Astrocyte of the cerebellum (primary cell): ENCODE results near the gene CSF1.
"Not testable (repeated sequence)": the region's sequence is repeated elsewhere in the genome, so short reads cannot be mapped to it uniquely, and the experiment has no call there.

ENCODE experiments used
- DNase-seq: peaks from one replicate; pipeline ENCODE4 v3.0.0-alpha.2; 2011; ENCODE audit warnings: low read depth
- H3K4me3 ChIP-seq: 2 replicates; pipeline ENCODE4 v1.5.1; 2011; ENCODE audit warnings: mild to moderate bottlenecking, low read depth, low read length, moderate library complexity
- CTCF ChIP-seq: IDR thresholded peaks from 2 replicates; pipeline ENCODE4 v1.5.1; 2012; ENCODE audit warnings: low read length, low read depth, moderate library complexity, mild to moderate bottlenecking; ENCODE audit errors: missing control alignments
- in situ Hi-C: cut with HindIII; loops from 2 replicates; pipeline ENCODE4 v1.10.0; 2017; ENCODE audit warnings: low sequenced_read_pairs

Gene CSF1

GRCh38 chr1:109946511-109946910, 35.9 kb downstream of the CSF1 start:
- no peak for DNase-seq
- in situ Hi-C loops: no loop called here
- no peak overlapping the region for H3K4me3 ChIP-seq
- no peak for TF ChIP-seq CTCF

GRCh38 chr1:109947582-109948284, 37.1 kb downstream of the CSF1 start:
- DNase-seq: no peak
- no peak overlapping the region for H3K4me3 ChIP-seq
- in situ Hi-C loops: no loop called here
- no peak for TF ChIP-seq CTCF

- in situ Hi-C loops: no loop called here
- no peak overlapping the region for H3K4me3 ChIP-seq
- TF ChIP-seq CTCF: no peak
- no peak for DNase-seq
Observed at GRCh38 chr1:109948285-109948630, 37.6 kb downstream of the CSF1 start.

- in situ Hi-C loops: no loop called here
- no peak for TF ChIP-seq CTCF
- H3K4me3 ChIP-seq: no peak overlapping the region
- no peak for DNase-seq
Observed at GRCh38 chr1:109950038-109950437, 39.4 kb downstream of the CSF1 start.

- no peak for DNase-seq
- TF ChIP-seq CTCF: no peak
- in situ Hi-C loops: no loop called here
- H3K4me3 ChIP-seq: no peak overlapping the region
Observed at GRCh38 chr1:109950509-109950908, 39.9 kb downstream of the CSF1 start.

- H3K4me3 ChIP-seq, DNase-seq, in situ Hi-C loops: not testable (repeated sequence)
Observed at GRCh38 chr1:109951501-109951900, 40.9 kb downstream of the CSF1 start.

- no peak for DNase-seq
- in situ Hi-C loops: no loop called here
- TF ChIP-seq CTCF: no peak
- H3K4me3 ChIP-seq: no peak overlapping the region
Observed at GRCh38 chr1:109954041-109954512, 43.4 kb downstream of the CSF1 start.
